KBM-7 (cell line): ENCODE measurements around the gene GPR158.

Source experiments
- DNase-seq: peaks from one replicate; pipeline ENCODE4 v3.0.0-alpha.2; 2015
- in situ Hi-C: fragments of 300-500 bp; cut with MboI; formaldehyde crosslinking; loops from 2 replicates; pipeline ENCODE4 v1.14.3; 2020; ENCODE audit warnings: low sequenced_read_pairs, low pct_unique_long_range_greater_than_20kb, mixed read lengths

The GPR158 gene

GRCh38 chr10:25531457-25532061 lies 356.8 kb downstream of the GPR158 start:
- in situ Hi-C loops = no loop called here
- no peak for DNase-seq

DNA sequence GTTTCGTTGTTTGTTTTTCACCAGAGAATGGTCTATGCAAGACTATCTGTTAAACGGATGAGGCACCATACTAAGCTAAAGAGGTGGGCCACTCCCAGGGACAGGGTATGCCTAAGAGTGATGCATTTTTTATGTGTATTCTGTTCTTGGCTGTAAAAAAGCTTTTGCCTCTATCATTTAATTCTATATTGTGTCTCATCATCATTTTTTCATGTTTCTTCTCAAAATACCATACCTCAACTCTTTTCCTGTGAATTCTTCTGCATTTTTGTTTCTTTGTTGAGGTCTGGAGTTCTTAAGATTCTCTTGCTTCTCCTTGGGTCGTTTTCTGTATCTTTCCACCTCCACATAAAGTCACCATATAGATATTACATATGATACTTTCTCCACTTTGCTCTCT lies 357.4 kb downstream of the GPR158 start:
- in situ Hi-C loops = no loop called here
- DNase-seq = no peak

DNA sequence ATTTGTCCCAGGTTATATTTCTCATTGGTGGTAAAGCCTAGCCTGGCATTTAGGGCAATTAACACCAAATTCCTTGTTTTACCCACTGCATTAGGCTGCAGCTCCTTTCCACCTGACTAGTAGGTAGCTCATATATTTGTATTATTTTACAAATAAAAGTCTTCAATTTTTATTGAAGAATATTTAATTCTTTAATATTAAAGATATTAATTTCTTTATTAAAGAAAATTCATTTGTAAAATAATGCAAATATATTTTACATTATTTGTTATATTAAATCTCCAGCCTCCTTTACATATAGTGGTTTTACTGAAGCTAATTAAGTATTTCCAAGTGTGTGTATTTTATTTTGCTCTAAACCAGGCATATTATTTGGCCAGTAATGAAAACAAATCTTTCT lies 361.2 kb downstream of the GPR158 start:
- in situ Hi-C loops = no loop called here
- no peak for DNase-seq

DNA sequence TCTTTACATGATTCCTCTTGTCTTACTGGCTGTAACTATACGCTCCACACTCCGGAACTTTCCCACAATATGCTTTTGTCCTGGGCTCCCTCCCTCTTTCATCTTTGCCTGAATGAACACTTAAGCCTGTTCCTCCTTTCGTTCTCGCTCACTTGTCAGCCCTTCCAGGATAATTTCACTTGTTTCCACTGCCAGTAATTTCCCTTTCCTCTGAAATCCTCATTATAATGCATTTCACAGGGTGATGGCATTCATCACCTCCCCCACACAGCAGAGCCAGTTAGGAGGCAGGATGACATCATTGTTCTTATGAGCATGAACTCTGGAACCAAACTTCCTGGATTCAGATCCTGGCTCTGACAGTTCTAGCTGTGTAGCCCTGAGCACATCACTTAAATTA lies 372.6 kb downstream of the GPR158 start:
- DNase-seq = no peak
- in situ Hi-C loops = no loop called here

DNA sequence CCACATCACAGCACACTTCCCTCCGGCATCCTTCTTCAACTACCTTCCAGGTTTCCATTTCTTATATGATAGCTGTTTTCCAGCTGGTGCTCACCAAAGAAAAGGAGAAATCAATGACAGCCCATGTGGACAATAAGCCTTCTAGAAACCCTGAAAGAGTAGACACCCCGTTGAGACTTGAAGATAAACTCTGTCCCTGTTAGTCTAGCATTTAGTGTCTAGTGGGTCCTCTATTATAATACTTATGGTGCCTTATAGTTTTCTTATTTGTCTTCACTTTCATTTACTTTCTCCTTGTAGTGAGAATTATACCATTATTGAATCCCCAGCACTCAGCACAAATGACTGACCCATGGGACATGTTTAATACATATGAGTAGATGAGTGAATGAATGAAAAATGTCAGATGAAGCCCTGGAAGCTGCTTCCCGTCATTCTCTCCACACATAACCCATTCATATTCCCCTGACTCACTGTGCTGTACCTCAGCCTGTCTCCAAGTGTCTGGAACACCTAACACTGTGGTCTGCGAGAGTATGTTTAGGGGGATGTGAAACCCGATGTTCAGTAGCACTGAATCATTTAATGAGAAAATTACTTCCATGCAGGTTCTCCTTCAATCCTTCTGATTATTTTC lies 377.6 kb downstream of the GPR158 start:
- DNase-seq = no peak
- in situ Hi-C loops = no loop called here

- in situ Hi-C loops = no loop called here
Measured at GRCh38 chr10:25555865-25556264, 381.1 kb downstream of the GPR158 start.

GRCh38 chr10:25556457-25556856 lies 381.7 kb downstream of the GPR158 start:
- in situ Hi-C loops = no loop called here
- no peak for DNase-seq

More at GRCh38 chr10:25555865-25556264, 381.1 kb downstream of the GPR158 start:
- DNase-seq = no peak

DNA sequence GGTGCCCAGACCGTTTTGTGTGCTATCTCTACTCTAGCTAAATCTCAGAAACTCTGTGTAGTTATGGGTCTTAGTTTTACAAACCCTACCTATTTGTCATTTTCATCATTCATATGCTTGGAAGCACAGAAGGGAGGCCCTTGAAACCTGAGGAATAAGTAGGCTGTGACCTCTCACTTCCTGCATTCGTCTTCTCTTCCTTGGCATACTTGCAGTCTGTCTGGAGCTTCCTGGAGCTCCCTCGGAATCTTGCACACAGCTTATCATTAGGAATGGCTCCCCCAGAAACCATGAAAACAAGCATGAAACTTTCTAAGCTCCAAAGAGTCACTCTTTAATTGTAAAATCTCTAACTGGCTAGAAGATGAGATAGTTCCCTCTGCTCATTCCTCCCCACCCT lies 382.3 kb downstream of the GPR158 start:
- DNase-seq = no peak
- in situ Hi-C loops = no loop called here

DNA sequence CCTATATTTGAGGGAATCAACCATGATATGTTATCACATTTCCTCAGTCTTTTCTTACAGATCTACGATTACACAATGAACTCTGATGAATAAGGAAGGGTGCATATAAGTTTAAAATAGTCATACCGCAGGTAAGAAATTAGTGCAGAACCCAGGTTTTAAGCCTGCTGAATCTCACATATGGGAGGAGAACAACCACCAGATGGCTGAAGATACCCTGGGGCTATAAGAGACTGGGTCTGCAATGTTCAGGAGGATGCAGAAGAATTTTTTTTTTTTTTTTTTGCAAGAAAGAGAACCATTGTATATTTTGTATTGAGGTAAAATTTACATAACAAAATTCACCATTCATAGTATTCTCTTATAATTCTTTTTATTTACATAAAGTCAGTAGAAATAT lies 387.0 kb downstream of the GPR158 start:
- in situ Hi-C loops = no loop called here
- no peak for DNase-seq

DNA sequence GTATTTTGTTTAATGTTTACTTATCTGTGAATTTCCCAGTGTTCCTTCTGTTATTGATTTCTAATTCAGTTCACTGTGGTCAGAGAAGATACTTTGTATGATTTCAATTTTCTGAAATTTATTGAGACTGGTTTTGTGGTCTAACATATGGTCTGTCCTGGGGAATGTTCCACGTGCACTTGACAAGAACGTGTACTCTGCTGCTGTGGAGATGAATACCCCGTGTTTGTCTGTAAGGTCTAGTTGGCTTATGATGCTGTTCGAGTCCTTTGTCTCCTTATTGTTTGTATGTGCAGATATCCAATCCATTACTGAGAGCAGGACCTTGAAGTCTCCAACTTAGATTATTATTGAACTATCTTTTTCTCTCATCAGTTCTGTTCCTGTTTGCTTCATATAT lies 387.7 kb downstream of the GPR158 start:
- DNase-seq = no peak
- in situ Hi-C loops = no loop called here

GRCh38 chr10:25564351-25564750 lies 389.6 kb downstream of the GPR158 start:
- in situ Hi-C loops = no loop called here
- DNase-seq = no peak

GRCh38 chr10:25565570-25565969 lies 390.8 kb downstream of the GPR158 start:
- in situ Hi-C loops = no loop called here
- DNase-seq = no peak

DNA sequence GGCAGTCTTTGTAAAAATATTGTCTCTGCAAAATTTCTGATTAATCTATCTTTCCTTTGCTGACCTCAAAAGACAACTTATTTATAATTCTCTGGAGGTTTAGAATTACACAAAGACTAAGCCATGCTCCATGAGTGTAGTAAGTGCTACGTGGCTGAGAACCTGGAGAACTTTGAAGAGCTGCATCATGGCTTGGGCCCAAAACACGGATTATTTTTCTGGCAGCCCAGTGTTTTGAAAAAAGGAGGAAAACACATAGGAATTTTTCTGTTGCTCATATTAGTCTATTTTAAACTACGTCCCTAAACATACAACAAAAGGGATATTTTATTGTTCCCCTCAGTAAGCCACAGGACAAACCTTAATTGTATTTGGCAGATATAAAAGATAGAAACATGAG lies 398.5 kb downstream of the GPR158 start:
- in situ Hi-C loops = no loop called here

GRCh38 chr10:25575343-25575742 lies 400.5 kb downstream of the GPR158 start:
- no peak for DNase-seq
- in situ Hi-C loops = no loop called here

More for the DNA sequence above, 398.5 kb downstream of the GPR158 start:
- no peak for DNase-seq

DNA sequence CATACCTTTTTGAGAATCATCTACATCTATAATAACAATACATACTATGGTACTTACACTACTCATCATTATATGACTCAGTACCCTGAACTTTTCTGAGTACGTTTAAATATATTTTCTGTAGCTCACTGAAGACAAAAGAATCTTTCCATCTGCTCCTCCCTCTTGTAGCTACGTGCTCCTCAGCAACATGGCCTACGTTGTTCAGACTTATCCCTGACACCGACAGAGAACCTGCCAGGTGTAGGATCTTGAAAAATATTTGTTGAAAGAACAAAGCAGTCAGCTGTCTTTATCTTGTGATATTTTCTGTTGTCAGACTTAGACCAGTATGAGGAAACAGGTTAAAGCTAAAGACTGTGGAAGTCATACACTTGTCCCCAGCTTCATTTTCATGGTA lies 403.3 kb downstream of the GPR158 start:
- DNase-seq = no peak
- in situ Hi-C loops = no loop called here

DNA sequence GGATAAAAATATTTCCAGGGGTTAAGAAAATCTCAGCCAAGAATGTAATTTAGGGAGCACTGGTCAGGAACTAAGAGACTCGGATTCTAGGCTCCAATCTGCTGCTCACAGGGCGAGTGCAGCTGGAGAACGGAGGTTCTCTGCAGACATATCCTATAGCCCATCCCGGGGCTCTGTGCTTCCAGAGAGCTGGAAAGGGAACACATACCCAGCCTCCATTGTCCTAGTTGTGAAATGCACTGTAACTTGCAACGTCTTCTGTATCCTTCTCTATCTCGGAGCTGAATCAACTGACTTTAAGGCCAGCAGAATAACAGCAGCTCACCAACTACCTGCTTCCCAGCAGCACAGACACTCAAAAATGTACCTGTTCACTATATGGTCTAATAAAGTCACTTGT lies 408.2 kb downstream of the GPR158 start:
- in situ Hi-C loops = no loop called here
- DNase-seq = no peak

GRCh38 chr10:25600651-25601050 lies 425.9 kb downstream of the GPR158 start:
- in situ Hi-C loops = no loop called here

DNA sequence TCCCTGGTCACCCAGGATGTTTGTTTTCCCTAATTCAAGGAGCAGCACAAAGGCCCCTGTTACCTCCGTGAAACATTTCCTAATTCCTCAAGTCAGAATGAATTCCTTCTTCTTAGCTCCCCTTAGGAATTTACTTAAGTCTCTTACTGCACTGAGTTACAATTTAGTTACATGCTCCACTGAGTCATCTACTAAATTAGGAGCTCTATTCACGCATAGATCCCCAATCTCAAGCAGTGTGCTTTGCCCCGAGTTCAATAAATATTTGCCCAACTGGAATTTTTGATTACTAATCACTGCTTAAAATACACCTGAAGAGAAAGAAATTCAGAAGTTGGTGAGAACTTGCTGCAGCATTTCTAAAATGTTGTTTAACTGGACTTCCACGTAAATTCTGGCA lies 429.8 kb downstream of the GPR158 start:
- in situ Hi-C loops = no loop called here
- no peak for DNase-seq

More at GRCh38 chr10:25600651-25601050, 425.9 kb downstream of the GPR158 start:
- no peak for DNase-seq

DNA sequence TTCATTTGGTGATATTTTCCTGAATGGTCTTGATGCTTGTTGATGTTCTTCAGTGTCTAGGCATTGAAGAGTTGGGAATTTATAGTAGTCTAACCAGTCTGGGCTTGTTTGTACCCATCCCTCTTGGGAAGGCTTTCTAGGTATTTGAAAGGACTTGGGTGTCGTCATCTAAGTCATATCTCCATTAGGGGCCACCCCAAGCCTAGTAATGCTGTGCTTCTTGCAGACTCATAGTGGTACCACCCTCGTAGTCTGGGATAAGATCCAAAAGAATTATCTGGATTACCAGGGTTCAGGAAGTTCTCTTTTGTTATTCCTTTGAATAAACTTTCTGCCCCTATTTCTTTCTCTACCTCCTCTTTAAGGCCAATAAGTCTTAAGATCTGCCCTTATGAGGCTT lies 439.9 kb downstream of the GPR158 start:
- in situ Hi-C loops = no loop called here
- DNase-seq = no peak

DNA sequence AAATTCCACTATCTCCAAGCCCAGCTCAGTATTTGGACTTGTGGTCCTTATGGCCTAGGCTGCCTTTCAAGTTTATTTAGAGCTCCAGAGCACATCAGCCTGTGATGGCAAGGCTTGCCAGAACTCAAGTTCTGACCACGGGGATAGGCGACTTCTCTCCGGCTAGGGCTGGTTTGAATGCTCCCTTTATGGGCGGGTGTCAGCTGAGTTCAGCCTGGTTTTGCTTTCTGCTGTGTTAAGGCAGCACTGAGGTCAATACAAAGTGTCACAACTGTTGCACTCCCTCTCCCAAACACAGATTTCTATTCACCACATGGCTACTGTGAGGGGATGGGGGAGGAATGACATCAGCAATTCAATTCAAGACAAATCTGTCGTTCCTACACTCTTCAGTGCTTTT lies 441.1 kb downstream of the GPR158 start:
- in situ Hi-C loops = no loop called here

DNA sequence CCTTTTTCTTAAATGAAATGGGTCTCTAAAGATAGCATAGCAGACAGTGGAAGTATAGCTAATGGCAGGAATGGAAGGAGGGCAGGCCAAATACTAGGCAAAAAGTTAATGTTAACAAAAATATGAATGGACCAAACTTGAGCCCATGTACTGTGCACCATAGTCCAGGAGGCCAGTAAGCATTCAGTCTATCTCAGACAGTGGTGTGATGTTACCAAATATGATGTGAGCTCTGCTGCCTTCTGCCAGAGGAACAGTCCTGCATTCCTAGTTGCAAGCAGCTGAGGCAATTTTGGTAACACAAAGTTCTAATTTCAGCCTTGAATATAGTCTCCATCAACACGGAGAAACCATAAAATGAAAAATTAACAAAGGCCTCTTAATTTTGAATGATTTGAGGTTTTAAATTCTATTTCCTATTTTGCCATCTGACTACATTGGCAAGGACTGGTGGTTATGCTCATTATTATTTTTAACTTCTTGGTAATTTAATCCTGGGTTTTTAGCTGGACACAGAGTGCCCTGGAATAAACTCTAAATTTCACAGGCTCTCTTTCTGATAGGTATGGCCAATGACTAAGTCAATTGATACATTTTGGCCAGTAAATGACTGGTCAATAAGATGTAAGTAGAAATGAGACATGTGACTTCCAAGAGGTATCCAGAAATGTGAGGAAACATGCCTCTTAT lies 442.2 kb downstream of the GPR158 start:
- no peak for DNase-seq
- in situ Hi-C loops = no loop called here

More for the DNA sequence above, 441.1 kb downstream of the GPR158 start:
- no peak for DNase-seq
